PC-3 (cell line): ENCODE data around the gene ZP3.

Source experiments
- EZH2 ChIP-seq: fragments of 300-600 bp; sonication (generic); IDR thresholded peaks from one replicate; pipeline ENCODE4 v1.6.1; 2017; ENCODE audit warnings: antibody characterized with exemption, mild to moderate bottlenecking, low read length; ENCODE audit not compliant: unreplicated experiment
- EZH2phosphoT487 ChIP-seq: fragments of 300-600 bp; sonication (generic); IDR thresholded peaks from 2 replicates; pipeline ENCODE4 v1.6.1; 2018; ENCODE audit warnings: mild to moderate bottlenecking, antibody characterized with exemption, low read length, borderline replicate concordance
- TF ChIP-seq, protein P1 (sequence below): fragments of 300-600 bp; sonication (generic); conservative IDR thresholded peaks from 2 replicates; pipeline ENCODE4 v1.5.1; 2017; ENCODE audit warnings: antibody characterized with exemption, low read depth, mild to moderate bottlenecking, low read length

- no peak for TF ChIP-seq EZH2
- TF ChIP-seq, protein P1, sequence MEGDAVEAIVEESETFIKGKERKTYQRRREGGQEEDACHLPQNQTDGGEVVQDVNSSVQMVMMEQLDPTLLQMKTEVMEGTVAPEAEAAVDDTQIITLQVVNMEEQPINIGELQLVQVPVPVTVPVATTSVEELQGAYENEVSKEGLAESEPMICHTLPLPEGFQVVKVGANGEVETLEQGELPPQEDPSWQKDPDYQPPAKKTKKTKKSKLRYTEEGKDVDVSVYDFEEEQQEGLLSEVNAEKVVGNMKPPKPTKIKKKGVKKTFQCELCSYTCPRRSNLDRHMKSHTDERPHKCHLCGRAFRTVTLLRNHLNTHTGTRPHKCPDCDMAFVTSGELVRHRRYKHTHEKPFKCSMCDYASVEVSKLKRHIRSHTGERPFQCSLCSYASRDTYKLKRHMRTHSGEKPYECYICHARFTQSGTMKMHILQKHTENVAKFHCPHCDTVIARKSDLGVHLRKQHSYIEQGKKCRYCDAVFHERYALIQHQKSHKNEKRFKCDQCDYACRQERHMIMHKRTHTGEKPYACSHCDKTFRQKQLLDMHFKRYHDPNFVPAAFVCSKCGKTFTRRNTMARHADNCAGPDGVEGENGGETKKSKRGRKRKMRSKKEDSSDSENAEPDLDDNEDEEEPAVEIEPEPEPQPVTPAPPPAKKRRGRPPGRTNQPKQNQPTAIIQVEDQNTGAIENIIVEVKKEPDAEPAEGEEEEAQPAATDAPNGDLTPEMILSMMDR: no peak
- TF ChIP-seq EZH2phosphoT487: no peak
These were observed 20.8 kb upstream of the ZP3 start for GRCh38 chr7:76403780-76404494.
